ENCODE data around the gene CHAD.

CHAD gene

DNA sequence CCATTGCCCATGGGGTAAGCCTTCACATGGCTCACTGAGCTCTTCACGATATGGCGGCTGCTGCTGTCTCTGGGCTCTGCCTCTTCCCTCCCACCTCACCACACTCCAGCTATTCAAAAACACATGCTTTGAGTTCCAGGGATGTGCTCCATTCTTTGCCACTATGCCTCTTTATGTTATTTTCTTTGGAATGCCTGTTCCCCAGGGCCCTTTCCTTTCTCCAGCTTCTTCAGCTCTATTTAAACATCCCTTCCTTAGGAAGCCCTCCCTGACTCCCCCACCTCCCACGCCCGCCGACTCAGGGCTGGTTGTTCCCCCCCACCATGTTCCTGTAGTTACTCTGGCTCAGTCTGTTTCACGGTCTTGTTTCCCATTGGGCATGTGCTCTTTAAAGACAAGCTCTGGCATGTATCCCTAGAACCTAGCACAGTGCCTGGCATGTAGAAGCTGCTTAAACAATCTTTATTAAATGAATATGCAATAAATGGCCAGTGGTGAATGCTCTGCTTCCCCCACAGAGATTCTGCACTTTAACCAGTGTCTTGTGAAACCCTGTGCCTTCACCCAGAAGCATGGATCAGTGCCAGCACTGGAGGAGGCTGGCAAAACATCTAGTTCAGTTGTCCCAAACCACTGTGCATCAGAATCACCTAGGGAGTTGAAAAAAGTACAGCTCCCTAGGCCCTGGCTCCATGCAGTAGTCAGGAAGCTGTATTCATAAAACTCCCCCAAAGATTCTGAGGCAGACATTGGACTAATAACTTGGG, 46.4 kb upstream of the CHAD start:
- Histone ChIP-seq H3K4me3 (IDR thresholded peaks at IDR 0.05; ENCODE audit: insufficient read depth, low read depth, low read length) (no peak overlapping the region), H4K20me1 (ENCODE audit: insufficient read depth) (no peaks in the 10 kb centered on the region), H2AFZ (ENCODE audit: low read depth) (no peak overlapping the region), H3K36me3 (ENCODE audit: insufficient read depth) (no peaks in the 10 kb centered on the region), H3K79me2 (ENCODE audit: insufficient read depth, low read depth) (no peaks in the 10 kb centered on the region), H3K4me1 (ENCODE audit: low read depth, poor library complexity, severe bottlenecking) (peaks cover under 1% of the 10 kb centered on the region), H3K9ac (no peak overlapping the region), H3K27me3 (ENCODE audit: insufficient read depth, low read depth) (no peaks in the 10 kb centered on the region), H3K4me2 (no peak overlapping the region), H3K27ac (no peak overlapping the region)
- TF ChIP-seq, protein P1, sequence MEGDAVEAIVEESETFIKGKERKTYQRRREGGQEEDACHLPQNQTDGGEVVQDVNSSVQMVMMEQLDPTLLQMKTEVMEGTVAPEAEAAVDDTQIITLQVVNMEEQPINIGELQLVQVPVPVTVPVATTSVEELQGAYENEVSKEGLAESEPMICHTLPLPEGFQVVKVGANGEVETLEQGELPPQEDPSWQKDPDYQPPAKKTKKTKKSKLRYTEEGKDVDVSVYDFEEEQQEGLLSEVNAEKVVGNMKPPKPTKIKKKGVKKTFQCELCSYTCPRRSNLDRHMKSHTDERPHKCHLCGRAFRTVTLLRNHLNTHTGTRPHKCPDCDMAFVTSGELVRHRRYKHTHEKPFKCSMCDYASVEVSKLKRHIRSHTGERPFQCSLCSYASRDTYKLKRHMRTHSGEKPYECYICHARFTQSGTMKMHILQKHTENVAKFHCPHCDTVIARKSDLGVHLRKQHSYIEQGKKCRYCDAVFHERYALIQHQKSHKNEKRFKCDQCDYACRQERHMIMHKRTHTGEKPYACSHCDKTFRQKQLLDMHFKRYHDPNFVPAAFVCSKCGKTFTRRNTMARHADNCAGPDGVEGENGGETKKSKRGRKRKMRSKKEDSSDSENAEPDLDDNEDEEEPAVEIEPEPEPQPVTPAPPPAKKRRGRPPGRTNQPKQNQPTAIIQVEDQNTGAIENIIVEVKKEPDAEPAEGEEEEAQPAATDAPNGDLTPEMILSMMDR (conservative IDR thresholded peaks at IDR 0.05; ENCODE audit: low read depth, low read length) = no peak

DNA sequence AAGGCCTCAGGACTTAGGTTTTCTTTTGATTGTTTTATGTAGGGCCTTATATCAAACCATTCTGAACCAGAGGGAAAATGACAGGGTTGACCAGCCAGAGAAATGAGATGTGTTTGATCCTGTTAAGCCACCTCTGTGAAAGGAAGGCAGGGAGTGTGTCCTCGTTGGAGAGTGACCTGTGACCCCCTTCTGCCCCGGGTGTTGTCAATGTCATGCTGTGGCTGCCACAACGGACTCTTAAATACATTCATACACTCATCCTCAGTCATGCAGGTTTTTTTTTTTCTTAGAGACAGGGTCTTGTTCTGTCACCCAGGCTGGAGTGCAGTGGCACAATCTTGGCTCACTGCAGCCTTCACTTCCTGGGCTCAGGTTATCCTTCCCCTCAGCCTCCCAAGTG, 45.7 kb upstream of the CHAD start:
- Histone ChIP-seq H3K27ac (no peak overlapping the region), H3K9ac (no peak overlapping the region), H3K36me3 (ENCODE audit: insufficient read depth) (no peaks in the 10 kb centered on the region), H3K4me1 (ENCODE audit: low read depth, poor library complexity, severe bottlenecking) (no peaks in the 10 kb centered on the region), H4K20me1 (ENCODE audit: insufficient read depth) (no peaks in the 10 kb centered on the region), H3K27me3 (ENCODE audit: insufficient read depth, low read depth) (no peaks in the 10 kb centered on the region), H3K4me2 (no peak overlapping the region), H3K4me3 (IDR thresholded peaks at IDR 0.05; ENCODE audit: insufficient read depth, low read depth, low read length) (no peak overlapping the region), H3K79me2 (ENCODE audit: insufficient read depth, low read depth) (no peaks in the 10 kb centered on the region), H2AFZ (ENCODE audit: low read depth) (no peak overlapping the region)
- TF ChIP-seq, protein P1 (conservative IDR thresholded peaks at IDR 0.05; ENCODE audit: low read depth, low read length) = no peak

DNA sequence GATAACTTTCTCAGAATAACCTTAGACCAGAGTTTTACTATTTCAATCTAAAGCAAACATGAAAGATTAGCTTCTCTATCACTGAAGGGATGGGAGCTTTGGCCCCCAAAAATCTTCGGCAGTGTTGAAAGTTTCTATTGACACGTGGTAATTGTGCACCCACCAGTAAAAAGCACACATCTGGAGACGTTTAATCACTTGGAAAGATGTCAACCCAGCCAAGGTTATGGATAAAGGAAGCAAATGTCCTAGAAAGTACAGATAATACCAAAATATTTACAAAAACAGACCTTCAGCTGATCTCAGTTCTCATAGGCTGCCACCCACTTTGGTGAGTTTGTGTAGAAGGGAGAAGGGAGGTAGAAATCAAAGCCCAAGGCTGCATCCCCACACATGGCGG, 44.8 kb upstream of the CHAD start:
- no peaks in the 10 kb centered on the region for H3K27me3 ChIP-seq (ENCODE audit: insufficient read depth, low read depth)
- H3K4me3 ChIP-seq (IDR thresholded peaks at IDR 0.05; ENCODE audit: insufficient read depth, low read depth, low read length) = no peak overlapping the region
- TF ChIP-seq, protein P1 (conservative IDR thresholded peaks at IDR 0.05; ENCODE audit: low read depth, low read length) = no peak
- H2AFZ ChIP-seq (ENCODE audit: low read depth) = no peak overlapping the region
- H3K36me3 ChIP-seq (ENCODE audit: insufficient read depth) = no peaks in the 10 kb centered on the region
- H3K4me1 ChIP-seq (ENCODE audit: low read depth, poor library complexity, severe bottlenecking) = no peaks in the 10 kb centered on the region
- no peaks in the 10 kb centered on the region for H3K79me2 ChIP-seq (ENCODE audit: insufficient read depth, low read depth)
- H3K9ac ChIP-seq = no peak overlapping the region
- no peak overlapping the region for H3K27ac ChIP-seq
- H4K20me1 ChIP-seq (ENCODE audit: insufficient read depth) = no peaks in the 10 kb centered on the region
- no peak overlapping the region for H3K4me2 ChIP-seq

DNA sequence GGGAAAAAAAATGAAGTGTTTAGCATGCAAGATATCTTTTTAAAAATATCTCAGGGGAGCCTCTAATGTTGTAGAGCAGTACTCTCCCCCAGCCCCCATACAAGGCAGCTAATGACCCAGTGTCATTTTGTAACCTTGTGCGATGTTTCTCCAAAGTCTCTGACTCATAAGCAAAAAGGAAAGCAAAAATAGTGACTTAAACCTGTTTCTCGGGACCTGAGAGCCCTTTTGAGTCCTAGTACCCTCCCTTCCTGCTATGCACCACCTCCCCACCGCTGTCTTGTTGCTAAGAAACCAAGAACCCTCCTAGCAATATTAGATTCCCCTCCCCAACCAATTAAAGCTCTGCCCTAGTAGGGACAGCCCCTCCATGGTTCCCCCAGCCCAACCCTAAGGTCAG, 42.4 kb upstream of the CHAD start:
- H3K4me1 ChIP-seq (ENCODE audit: low read depth, poor library complexity, severe bottlenecking) = no peaks in the 10 kb centered on the region
- H4K20me1 ChIP-seq (ENCODE audit: insufficient read depth) = no peaks in the 10 kb centered on the region
- no peak overlapping the region for H3K9ac ChIP-seq
- H3K36me3 ChIP-seq (ENCODE audit: insufficient read depth) = no peaks in the 10 kb centered on the region
- no peak overlapping the region for H2AFZ ChIP-seq (ENCODE audit: low read depth)
- H3K4me3 ChIP-seq (IDR thresholded peaks at IDR 0.05; ENCODE audit: insufficient read depth, low read depth, low read length) = no peak overlapping the region
- H3K27ac ChIP-seq = no peak overlapping the region
- TF ChIP-seq, protein P1 (conservative IDR thresholded peaks at IDR 0.05; ENCODE audit: low read depth, low read length) = no peak
- H3K4me2 ChIP-seq = no peak overlapping the region
- H3K27me3 ChIP-seq (ENCODE audit: insufficient read depth, low read depth) = no peaks in the 10 kb centered on the region
- no peaks in the 10 kb centered on the region for H3K79me2 ChIP-seq (ENCODE audit: insufficient read depth, low read depth)

Measured in KMS-11 (cell line).